ENCODE data around the gene RFLNA. TPM values are rescaled to one million over a fixed set of nuclear protein-coding genes. Genes with fewer than 3 reads are reported as not detected.

RFLNA gene
- total and polyA plus RNA-seq, 8 donors = 18.2 to 294 (median 75.8) TPM

- peak in 1 of 2 donors; percentile 64 for DNase-seq
- Histone ChIP-seq H3K27ac (no peak overlapping the region), H3K4me1 (peaks cover 5 to 15% (median 15%) of the 10 kb centered on the region in 4 donors), H3K36me3 (no peaks in the 10 kb centered on the region), H3K4me3 (no peak overlapping the region), H3K27me3 (peaks cover 0 to 14% (median 0%) of the 10 kb centered on the region in 3 donors), H3K9me3 (peaks cover 0 to 6% (median 2%) of the 10 kb centered on the region in 4 donors)
- WGBS, 5 donors = 92 to 98% (median 95%) methylated on average over 3 of the region's 3 CpGs
- TF ChIP-seq POLR2A (IDR thresholded peaks at IDR 0.05) (no peak), POLR2AphosphoS5 (IDR thresholded peaks at IDR 0.05) (no peak), EP300 (IDR thresholded peaks at IDR 0.05) (no peak), CTCF (IDR thresholded peaks at IDR 0.05) (no peak)
- intact Hi-C loops (cut with DNase I; ENCODE audit: low total_unique reads) = no loop called here
Measured at GRCh38 chr12:124273630-124274029, 21.3 kb upstream of the RFLNA start.

- Histone ChIP-seq H3K36me3 (no peaks in the 10 kb centered on the region), H3K27me3 (peaks cover 0 to 31% (median 0%) of the 10 kb centered on the region in 3 donors), H3K4me3 (no peak overlapping the region), H3K9me3 (no peaks in the 10 kb centered on the region), H3K27ac (no peak overlapping the region), H3K4me1 (peaks cover 8 to 31% (median 28%) of the 10 kb centered on the region in 4 donors)
- no peak for DNase-seq
- no peak for TF ChIP-seq POLR2A (IDR thresholded peaks at IDR 0.05)
- no peak for TF ChIP-seq CTCF (IDR thresholded peaks at IDR 0.05)
- no peak for TF ChIP-seq POLR2AphosphoS5 (IDR thresholded peaks at IDR 0.05)
- no peak for TF ChIP-seq EP300 (IDR thresholded peaks at IDR 0.05)
- intact Hi-C loops (cut with DNase I; ENCODE audit: low total_unique reads) = no loop called here
- WGBS, 5 donors = 89 to 96% (median 96%) methylated on average over 2 of the region's 2 CpGs
Measured at GRCh38 chr12:124276337-124276736, 18.6 kb upstream of the RFLNA start.

- TF ChIP-seq POLR2A (IDR thresholded peaks at IDR 0.05) (no peak), POLR2AphosphoS5 (IDR thresholded peaks at IDR 0.05) (no peak), CTCF (IDR thresholded peaks at IDR 0.05) (no peak), EP300 (IDR thresholded peaks at IDR 0.05) (no peak)
- intact Hi-C loops (cut with DNase I; ENCODE audit: low total_unique reads) = no loop called here
- peaks cover 0 to 31% (median 0%) of the 10 kb centered on the region in 3 donors for H3K27me3 ChIP-seq
- peak; percentile 51 to 60 for DNase-seq
- 46 to 56% (median 49%) methylated on average over 12 to 16 of the region's 16 CpGs for WGBS, 5 donors
- no peak overlapping the region for H3K4me3 ChIP-seq
- H3K9me3 ChIP-seq = no peaks in the 10 kb centered on the region
- no peaks in the 10 kb centered on the region for H3K36me3 ChIP-seq
- H3K4me1 ChIP-seq = peaks cover 8 to 31% (median 30%) of the 10 kb centered on the region in 4 donors
- no peak overlapping the region for H3K27ac ChIP-seq
Measured at GRCh38 chr12:124277394-124278241, 17.3 kb upstream of the RFLNA start.

DNA sequence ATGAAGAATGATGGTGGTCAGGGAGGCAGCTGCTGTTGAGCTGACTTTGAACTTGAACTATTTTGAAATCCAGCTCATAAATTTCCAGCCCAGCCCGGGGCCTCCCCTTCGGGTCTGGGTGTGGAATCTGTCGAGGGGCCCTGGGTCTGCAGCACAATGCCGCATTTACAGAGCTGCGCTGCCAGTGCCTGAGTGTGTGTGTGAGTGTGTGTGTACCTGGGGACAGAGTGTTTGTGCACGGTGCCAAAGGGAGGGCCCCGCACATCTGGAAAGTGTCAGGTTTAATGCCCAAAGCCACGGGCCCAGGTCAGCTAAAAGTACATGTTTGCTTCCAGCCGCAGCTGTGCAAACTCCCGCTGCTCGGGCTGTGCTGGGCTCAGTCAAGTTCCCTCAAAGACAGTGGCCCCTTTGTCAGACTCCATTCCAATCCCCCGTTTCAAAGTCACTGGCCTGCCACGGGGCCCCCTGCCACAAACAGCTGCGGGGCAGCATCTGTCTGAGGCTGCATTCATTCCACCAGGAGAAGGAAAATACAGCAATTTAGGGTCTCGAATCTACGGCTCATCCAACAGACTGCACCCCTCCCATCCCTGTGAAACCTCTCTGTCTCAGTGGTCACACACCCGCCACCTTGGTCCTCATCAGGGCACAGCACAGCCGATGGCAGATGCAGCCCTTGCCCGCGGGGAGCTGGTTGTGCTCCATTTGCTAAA is 16.3 kb upstream of the RFLNA start:
- TF ChIP-seq POLR2A (IDR thresholded peaks at IDR 0.05) = no peak
- no peak for TF ChIP-seq EP300 (IDR thresholded peaks at IDR 0.05)
- no peak for TF ChIP-seq POLR2AphosphoS5 (IDR thresholded peaks at IDR 0.05)
- TF ChIP-seq CTCF (IDR thresholded peaks at IDR 0.05) = no peak
- DNase-seq = peak; percentile 47 to 71
- WGBS, 5 donors = 42 to 60% (median 48%) methylated on average over 18 to 20 of the region's 20 CpGs
- no peaks in the 10 kb centered on the region for H3K36me3 ChIP-seq
- H3K4me3 ChIP-seq = no peak overlapping the region
- intact Hi-C loops (cut with DNase I; ENCODE audit: low total_unique reads) = no loop called here
- H3K27ac ChIP-seq = no peak overlapping the region
- peaks cover 0 to 31% (median 0%) of the 10 kb centered on the region in 3 donors for H3K27me3 ChIP-seq
- no peaks in the 10 kb centered on the region for H3K9me3 ChIP-seq
- peaks cover 8 to 40% (median 37%) of the 10 kb centered on the region in 4 donors for H3K4me1 ChIP-seq
